Omental fat pad (tissue), 4 donors: ENCODE data around the gene WNT5A. TPM values are rescaled to one million over a fixed set of nuclear protein-coding genes. Genes with fewer than 3 reads are reported as not detected.
A peak's percentile ranks its signal among the peaks of the same experiment; 100 is the strongest.

Source experiments
- ATAC-seq: fragments of 150-250 bp; one replicate; pipeline ENCODE4 v1.9.1; 2016; ENCODE audit warnings: mild to moderate bottlenecking, moderate library complexity; ENCODE audit not compliant: low FRiP score
- DNase-seq: peaks from one replicate; pipeline ENCODE4 v3.0.0-alpha.2; 2019; ENCODE audit warnings: low spot score
- CTCF ChIP-seq, 3 donors: fragments of 450-650 bp; IDR thresholded peaks; one replicate each; pipeline ENCODE4 v1.5.1; 2016 to 2017; ENCODE audit warnings: antibody characterized with exemption in 3 of 3, mild to moderate bottlenecking in 3 of 3, moderate library complexity in 2 of 3
- total RNA-seq, 4 donors: library from RNA; depleted of rRNA; stranded (reverse); fragments of >200 nt; gene quantifications; one replicate each; pipeline ENCODE4 v1.1.0, GENCODE V29; 2016

WNT5A gene
- total RNA-seq, 4 donors from 2014 or later, result 2.5 to 52.0 (median 7.3) TPM

- no peak for DNase-seq
- no peak for ATAC-seq
- TF ChIP-seq CTCF (IDR thresholded peaks at IDR 0.05), result no peak
Observed at GRCh38 chr3:55487381-55488241, 505 bp upstream of the WNT5A start.

DNA sequence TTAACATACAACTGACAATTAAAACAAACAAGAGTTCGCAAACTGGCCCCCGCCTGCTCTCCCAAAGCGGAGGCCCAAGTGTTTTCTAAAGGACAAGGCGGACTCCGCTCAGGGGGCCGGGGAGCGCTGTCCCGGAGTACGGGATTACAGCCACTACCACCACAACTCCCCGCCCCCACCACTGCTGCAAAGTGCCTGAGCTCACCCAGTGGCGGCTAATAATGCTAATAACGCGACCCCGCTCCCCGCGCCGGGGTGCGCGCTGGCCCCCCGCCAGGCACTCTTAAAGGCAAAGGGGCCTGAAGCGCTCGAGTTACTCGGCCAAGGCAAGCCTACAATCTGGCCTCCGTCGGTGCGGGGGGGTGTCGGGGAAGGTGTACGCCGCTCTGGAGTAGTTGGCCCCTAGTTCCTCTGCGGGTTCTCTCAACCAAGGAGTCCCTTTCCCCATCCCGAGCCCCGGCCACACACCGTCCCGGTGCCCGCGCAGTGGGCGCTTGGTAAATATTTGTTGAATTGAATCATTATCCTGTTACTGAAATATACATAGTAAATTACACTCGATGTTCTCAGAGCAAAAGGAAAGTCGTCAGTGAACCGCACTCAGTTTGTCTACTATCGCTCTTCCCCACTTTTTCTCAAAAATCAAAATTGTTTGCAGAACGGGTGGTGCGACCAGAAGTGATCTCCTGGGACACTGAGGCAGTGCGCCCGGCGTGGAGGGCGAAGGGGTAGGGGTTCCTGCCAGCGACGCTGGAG, 827 bp downstream of the WNT5A start:
- TF ChIP-seq CTCF (IDR thresholded peaks at IDR 0.05), result no peak
- DNase-seq, result peak; percentile 35

GRCh38 chr3:55484801-55485791, 2.0 kb downstream of the WNT5A start:
- DNase-seq, result no peak
- peak; percentile 67 for ATAC-seq
- no peak for TF ChIP-seq CTCF (IDR thresholded peaks at IDR 0.05)

More for the DNA sequence above, 827 bp downstream of the WNT5A start:
- peak; percentile 3 for ATAC-seq

DNA sequence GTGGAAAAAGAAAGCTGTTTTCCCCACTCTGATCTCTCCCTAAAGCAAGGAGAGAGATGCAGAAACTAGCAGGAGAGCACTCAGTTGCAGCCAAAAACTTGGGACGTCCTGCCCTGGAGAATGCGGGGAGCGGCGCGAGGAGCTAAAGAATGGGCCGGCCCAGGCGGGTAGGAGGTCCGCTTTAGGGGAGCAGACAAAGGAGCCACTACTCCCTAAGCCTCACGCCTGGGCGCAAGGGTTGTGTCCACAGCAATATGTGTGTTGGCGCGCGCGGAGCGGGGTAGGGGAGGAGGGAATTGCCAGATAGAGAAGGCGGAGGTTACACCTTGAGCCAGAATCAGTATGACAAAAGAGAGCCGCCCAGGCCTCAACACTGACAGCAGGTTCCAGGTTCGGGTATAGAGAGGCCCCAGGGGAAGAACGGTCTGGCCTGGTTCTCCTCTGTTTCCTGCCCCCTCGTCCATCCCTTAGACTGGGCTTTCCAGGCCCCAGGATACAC, 2.9 kb downstream of the WNT5A start:
- DNase-seq, result no peak
- TF ChIP-seq CTCF (IDR thresholded peaks at IDR 0.05), result no peak
- ATAC-seq, result no peak

- no peak for ATAC-seq
- DNase-seq, result no peak
- TF ChIP-seq CTCF (IDR thresholded peaks at IDR 0.05), result no peak
Observed at GRCh38 chr3:55483196-55484095, 3.7 kb downstream of the WNT5A start.
